ENCODE measurements around the gene HYAL2. TPM values are rescaled to one million over a fixed set of nuclear protein-coding genes. Genes with fewer than 3 reads are reported as not detected.

HYAL2 gene
- total and polyA plus RNA-seq, 9 of the 15 experiments (the other 6 are each of a cell fraction or from before 2014, with no cell fraction given): 0.36 to 22.7 (median 11.4) TPM; not detected in 1

DNA sequence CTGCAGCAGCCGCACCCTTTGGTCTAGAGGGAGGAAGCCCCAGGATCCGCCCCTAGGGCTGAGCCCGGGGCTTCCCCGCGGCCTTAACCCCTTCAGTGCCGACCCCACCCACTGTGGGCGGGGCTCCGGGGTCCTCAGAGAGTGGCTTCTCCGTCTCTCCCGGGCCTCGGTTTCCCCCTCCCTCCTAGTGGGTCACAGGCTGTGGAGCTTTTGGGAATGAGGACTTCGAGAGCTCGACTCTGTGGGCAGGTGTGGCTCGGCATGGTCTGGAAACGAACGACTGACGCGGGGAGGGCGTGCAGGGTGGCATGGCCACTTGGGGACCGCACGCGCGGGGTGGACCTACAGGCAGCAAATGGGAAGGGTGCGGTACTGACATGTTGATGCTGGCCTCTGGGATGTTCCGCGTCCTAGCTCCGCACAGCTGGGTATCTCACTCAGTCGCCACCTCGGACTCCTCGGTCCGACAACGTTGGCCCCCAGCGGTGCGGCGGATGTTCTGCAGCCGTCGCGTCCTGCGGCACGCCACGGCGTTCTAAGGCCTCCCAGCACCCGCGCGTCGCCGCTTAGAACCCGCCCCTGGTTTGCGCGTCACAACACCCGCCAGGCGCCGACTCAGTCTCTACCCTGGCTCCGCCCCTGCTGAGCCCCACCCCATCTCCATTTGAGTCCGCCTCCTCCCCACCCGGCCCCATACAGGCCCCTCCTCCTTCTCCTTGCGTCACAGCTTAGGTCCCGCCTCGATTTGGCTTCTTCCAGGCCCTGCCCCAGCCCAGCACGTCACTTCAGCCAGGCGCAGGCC lies 23.5 kb downstream of the HYAL2 start, which contains the start of the genes HYAL3 and NAA80 (continued):
- TF ChIP-seq, protein P1, sequence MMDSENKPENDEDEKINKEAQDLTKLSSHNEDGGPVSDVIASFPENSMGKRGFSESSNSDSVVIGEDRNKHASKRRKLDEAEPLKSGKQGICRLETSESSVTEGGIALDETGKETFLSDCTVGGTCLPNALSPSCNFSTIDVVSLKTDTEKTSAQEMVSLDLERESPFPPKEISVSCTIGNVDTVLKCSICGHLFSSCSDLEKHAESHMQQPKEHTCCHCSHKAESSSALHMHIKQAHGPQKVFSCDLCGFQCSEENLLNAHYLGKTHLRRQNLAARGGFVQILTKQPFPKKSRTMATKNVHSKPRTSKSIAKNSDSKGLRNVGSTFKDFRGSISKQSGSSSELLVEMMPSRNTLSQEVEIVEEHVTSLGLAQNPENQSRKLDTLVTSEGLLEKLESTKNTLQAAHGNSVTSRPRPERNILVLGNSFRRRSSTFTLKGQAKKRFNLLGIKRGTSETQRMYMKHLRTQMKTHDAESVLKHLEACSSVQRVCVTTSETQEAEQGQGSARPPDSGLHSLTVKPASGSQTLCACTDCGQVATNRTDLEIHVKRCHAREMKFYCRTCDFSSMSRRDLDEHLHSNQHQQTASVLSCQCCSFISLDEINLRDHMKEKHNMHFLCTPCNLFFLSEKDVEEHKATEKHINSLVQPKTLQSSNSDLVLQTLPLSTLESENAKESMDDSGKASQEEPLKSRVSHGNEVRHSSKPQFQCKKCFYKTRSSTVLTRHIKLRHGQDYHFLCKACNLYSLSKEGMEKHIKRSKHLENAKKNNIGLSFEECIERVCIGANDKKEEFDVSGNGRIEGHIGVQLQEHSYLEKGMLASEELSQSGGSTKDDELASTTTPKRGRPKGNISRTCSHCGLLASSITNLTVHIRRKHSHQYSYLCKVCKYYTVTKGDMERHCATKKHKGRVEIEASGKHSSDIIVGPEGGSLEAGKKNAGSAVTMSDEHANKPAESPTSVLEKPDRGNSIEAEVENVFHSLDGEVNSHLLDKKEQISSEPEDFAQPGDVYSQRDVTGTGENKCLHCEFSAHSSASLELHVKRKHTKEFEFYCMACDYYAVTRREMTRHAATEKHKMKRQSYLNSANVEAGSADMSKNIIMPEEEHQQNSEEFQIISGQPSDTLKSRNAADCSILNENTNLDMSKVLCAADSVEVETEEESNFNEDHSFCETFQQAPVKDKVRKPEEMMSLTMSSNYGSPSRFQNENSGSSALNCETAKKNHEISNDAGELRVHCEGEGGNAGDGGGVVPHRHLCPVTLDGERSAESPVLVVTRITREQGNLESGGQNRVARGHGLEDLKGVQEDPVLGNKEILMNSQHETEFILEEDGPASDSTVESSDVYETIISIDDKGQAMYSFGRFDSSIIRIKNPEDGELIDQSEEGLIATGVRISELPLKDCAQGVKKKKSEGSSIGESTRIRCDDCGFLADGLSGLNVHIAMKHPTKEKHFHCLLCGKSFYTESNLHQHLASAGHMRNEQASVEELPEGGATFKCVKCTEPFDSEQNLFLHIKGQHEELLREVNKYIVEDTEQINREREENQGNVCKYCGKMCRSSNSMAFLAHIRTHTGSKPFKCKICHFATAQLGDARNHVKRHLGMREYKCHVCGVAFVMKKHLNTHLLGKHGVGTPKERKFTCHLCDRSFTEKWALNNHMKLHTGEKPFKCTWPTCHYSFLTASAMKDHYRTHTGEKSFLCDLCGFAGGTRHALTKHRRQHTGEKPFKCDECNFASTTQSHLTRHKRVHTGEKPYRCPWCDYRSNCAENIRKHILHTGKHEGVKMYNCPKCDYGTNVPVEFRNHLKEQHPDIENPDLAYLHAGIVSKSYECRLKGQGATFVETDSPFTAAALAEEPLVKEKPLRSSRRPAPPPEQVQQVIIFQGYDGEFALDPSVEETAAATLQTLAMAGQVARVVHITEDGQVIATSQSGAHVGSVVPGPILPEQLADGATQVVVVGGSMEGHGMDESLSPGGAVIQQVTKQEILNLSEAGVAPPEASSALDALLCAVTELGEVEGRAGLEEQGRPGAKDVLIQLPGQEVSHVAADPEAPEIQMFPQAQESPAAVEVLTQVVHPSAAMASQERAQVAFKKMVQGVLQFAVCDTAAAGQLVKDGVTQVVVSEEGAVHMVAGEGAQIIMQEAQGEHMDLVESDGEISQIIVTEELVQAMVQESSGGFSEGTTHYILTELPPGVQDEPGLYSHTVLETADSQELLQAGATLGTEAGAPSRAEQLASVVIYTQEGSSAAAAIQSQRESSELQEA (IDR thresholded peaks at IDR 0.05; ENCODE audit: low read depth): no peak
- TF ChIP-seq, protein P2, sequence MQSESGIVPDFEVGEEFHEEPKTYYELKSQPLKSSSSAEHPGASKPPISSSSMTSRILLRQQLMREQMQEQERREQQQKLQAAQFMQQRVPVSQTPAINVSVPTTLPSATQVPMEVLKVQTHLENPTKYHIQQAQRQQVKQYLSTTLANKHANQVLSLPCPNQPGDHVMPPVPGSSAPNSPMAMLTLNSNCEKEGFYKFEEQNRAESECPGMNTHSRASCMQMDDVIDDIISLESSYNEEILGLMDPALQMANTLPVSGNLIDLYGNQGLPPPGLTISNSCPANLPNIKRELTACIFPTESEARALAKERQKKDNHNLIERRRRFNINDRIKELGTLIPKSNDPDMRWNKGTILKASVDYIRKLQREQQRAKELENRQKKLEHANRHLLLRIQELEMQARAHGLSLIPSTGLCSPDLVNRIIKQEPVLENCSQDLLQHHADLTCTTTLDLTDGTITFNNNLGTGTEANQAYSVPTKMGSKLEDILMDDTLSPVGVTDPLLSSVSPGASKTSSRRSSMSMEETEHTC (IDR thresholded peaks at IDR 0.05): no peak
- TF ChIP-seq SMARCE1 (IDR thresholded peaks at IDR 0.05) (peak; percentile 25; the same call in 1 of the 2 replicates), CBX1 (IDR thresholded peaks at IDR 0.05; ENCODE audit: low read depth) (no peak), TAF9B (IDR thresholded peaks at IDR 0.05; ENCODE audit: partially characterized antibody) (peak; percentile 18), ZNF274 (IDR thresholded peaks at IDR 0.05; ENCODE audit: borderline replicate concordance, low read depth, low read length) (no peak), SOX6 (IDR thresholded peaks at IDR 0.05) (0 out of 2 replicates have a peak, but pooled peaks have one; percentile 12)
- TF ChIP-seq, protein P3, sequence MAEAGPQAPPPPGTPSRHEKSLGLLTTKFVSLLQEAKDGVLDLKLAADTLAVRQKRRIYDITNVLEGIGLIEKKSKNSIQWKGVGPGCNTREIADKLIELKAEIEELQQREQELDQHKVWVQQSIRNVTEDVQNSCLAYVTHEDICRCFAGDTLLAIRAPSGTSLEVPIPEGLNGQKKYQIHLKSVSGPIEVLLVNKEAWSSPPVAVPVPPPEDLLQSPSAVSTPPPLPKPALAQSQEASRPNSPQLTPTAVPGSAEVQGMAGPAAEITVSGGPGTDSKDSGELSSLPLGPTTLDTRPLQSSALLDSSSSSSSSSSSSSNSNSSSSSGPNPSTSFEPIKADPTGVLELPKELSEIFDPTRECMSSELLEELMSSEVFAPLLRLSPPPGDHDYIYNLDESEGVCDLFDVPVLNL (CRISPR knock-in tag; IDR thresholded peaks at IDR 0.05; ENCODE audit: low read depth): 0 out of 2 replicates have a peak, but pooled peaks have one; percentile 41
- TF ChIP-seq, protein P4, sequence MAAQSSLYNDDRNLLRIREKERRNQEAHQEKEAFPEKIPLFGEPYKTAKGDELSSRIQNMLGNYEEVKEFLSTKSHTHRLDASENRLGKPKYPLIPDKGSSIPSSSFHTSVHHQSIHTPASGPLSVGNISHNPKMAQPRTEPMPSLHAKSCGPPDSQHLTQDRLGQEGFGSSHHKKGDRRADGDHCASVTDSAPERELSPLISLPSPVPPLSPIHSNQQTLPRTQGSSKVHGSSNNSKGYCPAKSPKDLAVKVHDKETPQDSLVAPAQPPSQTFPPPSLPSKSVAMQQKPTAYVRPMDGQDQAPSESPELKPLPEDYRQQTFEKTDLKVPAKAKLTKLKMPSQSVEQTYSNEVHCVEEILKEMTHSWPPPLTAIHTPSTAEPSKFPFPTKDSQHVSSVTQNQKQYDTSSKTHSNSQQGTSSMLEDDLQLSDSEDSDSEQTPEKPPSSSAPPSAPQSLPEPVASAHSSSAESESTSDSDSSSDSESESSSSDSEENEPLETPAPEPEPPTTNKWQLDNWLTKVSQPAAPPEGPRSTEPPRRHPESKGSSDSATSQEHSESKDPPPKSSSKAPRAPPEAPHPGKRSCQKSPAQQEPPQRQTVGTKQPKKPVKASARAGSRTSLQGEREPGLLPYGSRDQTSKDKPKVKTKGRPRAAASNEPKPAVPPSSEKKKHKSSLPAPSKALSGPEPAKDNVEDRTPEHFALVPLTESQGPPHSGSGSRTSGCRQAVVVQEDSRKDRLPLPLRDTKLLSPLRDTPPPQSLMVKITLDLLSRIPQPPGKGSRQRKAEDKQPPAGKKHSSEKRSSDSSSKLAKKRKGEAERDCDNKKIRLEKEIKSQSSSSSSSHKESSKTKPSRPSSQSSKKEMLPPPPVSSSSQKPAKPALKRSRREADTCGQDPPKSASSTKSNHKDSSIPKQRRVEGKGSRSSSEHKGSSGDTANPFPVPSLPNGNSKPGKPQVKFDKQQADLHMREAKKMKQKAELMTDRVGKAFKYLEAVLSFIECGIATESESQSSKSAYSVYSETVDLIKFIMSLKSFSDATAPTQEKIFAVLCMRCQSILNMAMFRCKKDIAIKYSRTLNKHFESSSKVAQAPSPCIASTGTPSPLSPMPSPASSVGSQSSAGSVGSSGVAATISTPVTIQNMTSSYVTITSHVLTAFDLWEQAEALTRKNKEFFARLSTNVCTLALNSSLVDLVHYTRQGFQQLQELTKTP (IDR thresholded peaks at IDR 0.05; ENCODE audit: low read depth in 1 of 2, partially characterized antibody in 2 of 2): peak in 1 of 2 experiments; percentile 52
